Cardiac muscle cell (in vitro differentiated cells and primary cell): Measurements from ENCODE around the gene CPED1. TPM values are rescaled to one million over a fixed set of nuclear protein-coding genes. Genes with fewer than 3 reads are reported as not detected.

Experiments
- DNase-seq, 2 donors: peaks; one replicate each; pipeline versions ENCODE4 v3.0.0 to v3.0.0-alpha.2; 2010 to 2017; ENCODE audit warnings: low read depth in 1 of 2, low spot score in 1 of 2
- H3K27ac ChIP-seq: fragments of 200-600 bp; sonication (generic); 2 replicates; pipeline ENCODE4 v1.5.1; 2016
- H3K27me3 ChIP-seq: fragments of 200-600 bp; sonication (generic); 2 replicates; pipeline ENCODE4 v1.6.0; 2016; ENCODE audit warnings: control low read depth
- H3K36me3 ChIP-seq: fragments of 200-600 bp; sonication (generic); 2 replicates; pipeline ENCODE4 v1.5.1; 2016; ENCODE audit warnings: control low read depth
- H3K4me1 ChIP-seq: fragments of 200-600 bp; sonication (generic); 2 replicates; pipeline ENCODE4 v1.8.1; 2017; ENCODE audit warnings: low read depth, mild to moderate bottlenecking, mixed run types
- H3K4me3 ChIP-seq: fragments of 200-600 bp; sonication (generic); 2 replicates; pipeline ENCODE4 v1.5.1; 2016; ENCODE audit warnings: mild to moderate bottlenecking
- H3K9me3 ChIP-seq: fragments of 200-600 bp; sonication (generic); 2 replicates; pipeline ENCODE4 v1.5.1; 2017; ENCODE audit warnings: low read depth, mild to moderate bottlenecking, control low read depth
- CTCF ChIP-seq: IDR thresholded peaks from 2 replicates; pipeline ENCODE4 v1.5.1; 2012; ENCODE audit warnings: low read depth, mild to moderate bottlenecking, low read length
- polyA plus RNA-seq: library from polyadenylated mRNA; unstranded; fragments of >200 nt; fragmentation: Nextera tagmentation; extraction: Ambion mirVana; gene quantifications from 2 replicates; pipeline ENCODE4 v1.2.1, GENCODE V29; 2016
- total RNA-seq: library from RNA; depleted of rRNA; stranded (reverse); fragments of >200 nt; gene quantifications from 2 replicates; pipeline ENCODE4 v1.2.3, GENCODE V29; 2016

Gene CPED1
- total and polyA plus RNA-seq, 2 experiments from 2014 or later: 0.67 to 3.2 TPM

GRCh38 chr7:121279060-121279620 lies 290.6 kb downstream of the CPED1 start:
- Histone ChIP-seq H3K9me3 (no peaks in the 10 kb centered on the region), H3K27me3 (no peaks in the 10 kb centered on the region), H3K4me1 (no peaks in the 10 kb centered on the region), H3K27ac (no peak overlapping the region), H3K4me3 (no peak overlapping the region), H3K36me3 (no peaks in the 10 kb centered on the region)
- DNase-seq: no peak
- TF ChIP-seq CTCF: no peak

GRCh38 chr7:121279822-121280221 lies 291.3 kb downstream of the CPED1 start:
- no peak for DNase-seq
- Histone ChIP-seq H3K4me3 (no peak overlapping the region), H3K36me3 (no peaks in the 10 kb centered on the region), H3K27me3 (no peaks in the 10 kb centered on the region), H3K27ac (no peak overlapping the region), H3K4me1 (no peaks in the 10 kb centered on the region), H3K9me3 (no peaks in the 10 kb centered on the region)
- no peak for TF ChIP-seq CTCF

- Histone ChIP-seq H3K9me3 (no peaks in the 10 kb centered on the region), H3K4me3 (no peak overlapping the region), H3K27ac (no peak overlapping the region), H3K4me1 (no peaks in the 10 kb centered on the region), H3K27me3 (no peaks in the 10 kb centered on the region), H3K36me3 (no peaks in the 10 kb centered on the region)
- DNase-seq: no peak
- TF ChIP-seq CTCF: no peak
Observed at GRCh38 chr7:121280656-121281055, 292.1 kb downstream of the CPED1 start.

GRCh38 chr7:121282129-121282528 lies 293.6 kb downstream of the CPED1 start:
- Histone ChIP-seq H3K27ac (no peak overlapping the region), H3K4me1 (no peaks in the 10 kb centered on the region), H3K27me3 (no peaks in the 10 kb centered on the region), H3K4me3 (no peak overlapping the region), H3K36me3 (no peaks in the 10 kb centered on the region), H3K9me3 (no peaks in the 10 kb centered on the region)
- DNase-seq: no peak
- no peak for TF ChIP-seq CTCF

- Histone ChIP-seq H3K9me3 (no peaks in the 10 kb centered on the region), H3K4me1 (no peaks in the 10 kb centered on the region), H3K27ac (no peak overlapping the region), H3K36me3 (no peaks in the 10 kb centered on the region), H3K4me3 (no peak overlapping the region), H3K27me3 (no peaks in the 10 kb centered on the region)
- no peak for DNase-seq
- no peak for TF ChIP-seq CTCF
Observed at GRCh38 chr7:121285066-121285667, 296.7 kb downstream of the CPED1 start.
